NCI-H128 (cell line): Measurements from ENCODE around the gene PRR15L.
"Not testable (repeated sequence)": the region's sequence is repeated elsewhere in the genome, so short reads cannot be mapped to it uniquely, and the experiment has no call there.

ENCODE experiments used
- DNase-seq: peaks from one replicate; lab custom pipeline; 2025; ENCODE audit not compliant: unreplicated experiment; lab: John Stamatoyannopoulos, UW

Gene PRR15L

GRCh38 chr17:47957591-47958490 lies at the start of gene PRR15L:
Gene PRR15L, minus strand, starts transcription at chr17:47957883. Its CDS starts 4,649 bp downstream, at chr17:47953234.
- peak; percentile 63 for DNase-seq

GRCh38 chr17:48006936-48007709 lies 49.4 kb upstream of the PRR15L start:
- no peak for DNase-seq

- DNase-seq: no peak
Observed at GRCh38 chr17:48004983-48005382, 47.3 kb upstream of the PRR15L start.

GRCh38 chr17:48003417-48004151 lies 45.9 kb upstream of the PRR15L start:
- DNase-seq: no peak

GRCh38 chr17:48002916-48003416 lies 45.3 kb upstream of the PRR15L start:
- DNase-seq: no peak

- no peak for DNase-seq
Observed at GRCh38 chr17:48002266-48002915, 44.7 kb upstream of the PRR15L start.

GRCh38 chr17:48001657-48002056 lies 44.0 kb upstream of the PRR15L start:
- not testable (repeated sequence) for DNase-seq

- no peak for DNase-seq
Observed at GRCh38 chr17:48001197-48001596, 43.5 kb upstream of the PRR15L start.

GRCh38 chr17:47999582-47999981 lies 41.9 kb upstream of the PRR15L start:
- DNase-seq: no peak

GRCh38 chr17:47998044-47998443 lies 40.4 kb upstream of the PRR15L start:
- no peak for DNase-seq

- DNase-seq: no peak
Observed at GRCh38 chr17:47997586-47997985, 39.9 kb upstream of the PRR15L start.

- DNase-seq: no peak
Observed at GRCh38 chr17:47996201-47996600, 38.5 kb upstream of the PRR15L start.

GRCh38 chr17:47995241-47995935 lies 37.7 kb upstream of the PRR15L start:
- no peak for DNase-seq

- no peak for DNase-seq
Observed at GRCh38 chr17:47994724-47995123, 37.0 kb upstream of the PRR15L start.

GRCh38 chr17:47993964-47994363 lies 36.3 kb upstream of the PRR15L start:
- no peak for DNase-seq

GRCh38 chr17:47993031-47993564 lies 35.4 kb upstream of the PRR15L start:
- DNase-seq: no peak

GRCh38 chr17:47992216-47992615 lies 34.5 kb upstream of the PRR15L start:
- DNase-seq: no peak

GRCh38 chr17:47990962-47991731 lies 33.5 kb upstream of the PRR15L start:
- DNase-seq: no peak

- no peak for DNase-seq
Observed at GRCh38 chr17:47989700-47990099, 32.0 kb upstream of the PRR15L start.
